IPS DF 6.9 (cell line): ENCODE results near the gene SERINC3.

ENCODE experiments used
- DNase-seq: peaks from one replicate; pipeline ENCODE4 v3.0.0-alpha.2; 2013; ENCODE audit warnings: low read depth, low spot score
- H3K27ac ChIP-seq: one replicate; pipeline ENCODE4 v1.5.1; 2013; ENCODE audit warnings: low read length, control low read depth
- H3K27me3 ChIP-seq: 2 replicates; pipeline ENCODE4 v1.6.1; 2013; ENCODE audit warnings: mild to moderate bottlenecking, low read length; ENCODE audit not compliant: control insufficient read depth, insufficient read depth
- H3K36me3 ChIP-seq: 2 replicates; pipeline ENCODE4 v1.6.1; 2013; ENCODE audit warnings: low read length; ENCODE audit not compliant: control insufficient read depth, insufficient read depth
- H3K4me1 ChIP-seq: 2 replicates; pipeline ENCODE4 v1.6.1; 2013; ENCODE audit warnings: low read length; ENCODE audit not compliant: control insufficient read depth, insufficient read depth
- H3K4me3 ChIP-seq: 2 replicates; pipeline ENCODE4 v1.5.1; 2013; ENCODE audit warnings: mild to moderate bottlenecking, low read length
- H3K9me3 ChIP-seq: 2 replicates; pipeline ENCODE4 v1.6.1; 2013; ENCODE audit warnings: low read length, inconsistent platforms; ENCODE audit not compliant: control insufficient read depth, insufficient read depth
- WGBS: extraction: QIAGEN DNeasy Blood & Tissue Kit; methylation state at CpG from one replicate; pipeline ENCODE4 v1.1.7; 2013; ENCODE audit warnings: mixed read lengths, missing lambda C conversion rate; ENCODE audit not compliant: insufficient read length, insufficient coverage; 5-methylcytosine and 5-hydroxymethylcytosine counted together

SERINC3 gene

DNA sequence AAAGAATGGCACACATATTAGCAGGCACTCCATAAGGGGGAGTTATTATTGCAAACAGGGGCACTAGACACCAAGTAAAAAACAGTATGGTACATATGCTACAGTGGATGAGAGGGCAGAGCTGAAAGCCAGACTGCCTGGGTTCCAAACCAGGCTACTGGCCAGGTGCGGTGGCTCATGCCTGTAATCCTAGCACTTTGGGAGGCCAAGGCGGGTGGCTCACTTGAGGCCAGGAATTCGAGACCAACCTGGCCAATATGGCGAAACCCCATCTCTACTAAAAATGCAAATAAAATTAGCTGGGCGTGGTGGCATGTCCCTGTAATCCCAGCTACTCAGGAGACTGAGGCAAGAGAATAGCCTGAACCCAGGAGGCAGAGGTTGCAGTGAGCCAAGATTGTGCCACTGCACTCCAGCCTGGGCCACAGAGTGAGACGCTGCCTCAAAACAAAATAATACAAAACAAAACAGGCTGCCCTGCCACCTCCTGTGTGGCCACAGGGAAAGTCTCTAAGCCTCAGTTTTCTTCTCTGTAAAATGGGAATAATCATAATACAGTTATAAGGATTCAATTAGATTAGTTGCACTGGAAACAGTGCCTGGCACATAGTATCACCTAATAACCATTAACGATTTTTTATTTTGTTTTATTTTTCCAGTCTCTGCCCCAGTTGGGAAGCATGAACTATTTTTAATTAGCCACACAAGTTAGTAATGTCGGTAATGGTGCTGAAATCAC lies 53.7 kb downstream of the SERINC3 start:
- peaks cover 2% of the 10 kb centered on the region; the same call in 1 of the 2 replicates for H3K4me1 ChIP-seq
- no peak for DNase-seq
- H3K27me3 ChIP-seq: no peaks in the 10 kb centered on the region
- H3K27ac ChIP-seq: no peak overlapping the region
- no peak overlapping the region for H3K4me3 ChIP-seq
- no peaks in the 10 kb centered on the region for H3K9me3 ChIP-seq
- no peaks in the 10 kb centered on the region for H3K36me3 ChIP-seq
- no CpG with 5 or more reads among the region's 8 CpGs for WGBS

DNA sequence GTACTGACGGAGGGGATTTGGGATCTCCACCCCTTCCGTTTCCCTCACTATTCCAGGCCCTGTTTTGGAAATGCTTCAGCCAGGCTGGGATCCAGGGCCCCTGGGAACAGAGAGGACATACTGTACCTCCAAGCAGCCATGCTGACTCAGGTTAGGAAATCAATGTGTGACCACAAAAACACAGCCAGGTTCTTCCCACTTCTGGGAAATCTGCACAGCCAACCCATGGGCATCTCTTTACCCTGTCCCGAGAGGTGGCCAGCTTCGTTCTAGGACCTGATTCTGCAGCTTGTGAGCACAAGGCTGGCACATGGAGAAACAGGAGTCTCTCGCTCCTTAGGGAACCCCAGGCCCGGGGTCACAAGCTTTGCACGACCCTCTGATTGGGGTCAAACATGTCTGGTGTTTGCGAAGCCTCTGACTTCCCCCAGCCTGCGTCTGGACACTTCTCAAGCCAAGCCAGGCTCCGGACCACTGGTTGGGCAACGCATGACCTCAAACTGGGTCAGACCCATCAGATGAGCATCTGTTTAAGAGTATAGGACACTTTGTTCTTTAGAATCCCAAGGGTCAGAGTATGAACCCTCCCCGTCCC lies 54.5 kb downstream of the SERINC3 start:
- no peak overlapping the region for H3K4me3 ChIP-seq
- peaks cover 2% of the 10 kb centered on the region; the same call in 1 of the 2 replicates for H3K4me1 ChIP-seq
- no CpG with 5 or more reads among the region's 12 CpGs for WGBS
- no peaks in the 10 kb centered on the region for H3K36me3 ChIP-seq
- DNase-seq: no peak
- no peaks in the 10 kb centered on the region for H3K9me3 ChIP-seq
- H3K27ac ChIP-seq: no peak overlapping the region
- no peaks in the 10 kb centered on the region for H3K27me3 ChIP-seq

DNA sequence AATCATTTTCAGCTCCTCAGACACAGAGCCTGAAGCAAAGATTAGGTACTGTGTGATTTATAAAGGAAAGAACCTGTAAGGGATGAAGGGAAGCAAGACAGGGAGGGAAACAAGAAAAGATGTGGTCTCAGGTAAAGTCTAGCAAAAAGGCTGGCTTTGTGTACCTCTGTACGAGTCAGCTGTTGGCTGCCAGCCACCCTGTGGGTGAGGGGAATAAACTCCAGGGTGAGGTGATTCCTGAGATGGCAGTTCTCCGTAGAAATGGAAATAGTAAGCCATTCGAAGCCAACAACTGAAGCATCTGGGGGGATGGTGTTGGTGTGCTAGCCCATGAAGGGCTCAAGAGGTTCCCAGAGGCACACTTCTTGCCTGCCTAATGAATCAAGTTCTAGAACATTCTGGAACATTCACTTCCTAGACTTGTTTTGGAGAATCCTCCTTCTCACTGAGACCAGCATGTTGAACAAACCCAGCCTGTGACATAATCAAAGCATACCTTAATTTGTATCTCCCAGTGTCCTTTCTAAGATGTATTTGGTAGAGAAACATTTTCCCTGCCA lies 56.8 kb downstream of the SERINC3 start:
- no peak overlapping the region for H3K4me3 ChIP-seq
- no CpG with 5 or more reads among the region's 3 CpGs for WGBS
- peaks cover 2% of the 10 kb centered on the region; the same call in 1 of the 2 replicates for H3K4me1 ChIP-seq
- no peaks in the 10 kb centered on the region for H3K36me3 ChIP-seq
- no peak for DNase-seq
- no peaks in the 10 kb centered on the region for H3K27me3 ChIP-seq
- H3K9me3 ChIP-seq: no peaks in the 10 kb centered on the region
- H3K27ac ChIP-seq: no peak overlapping the region

DNA sequence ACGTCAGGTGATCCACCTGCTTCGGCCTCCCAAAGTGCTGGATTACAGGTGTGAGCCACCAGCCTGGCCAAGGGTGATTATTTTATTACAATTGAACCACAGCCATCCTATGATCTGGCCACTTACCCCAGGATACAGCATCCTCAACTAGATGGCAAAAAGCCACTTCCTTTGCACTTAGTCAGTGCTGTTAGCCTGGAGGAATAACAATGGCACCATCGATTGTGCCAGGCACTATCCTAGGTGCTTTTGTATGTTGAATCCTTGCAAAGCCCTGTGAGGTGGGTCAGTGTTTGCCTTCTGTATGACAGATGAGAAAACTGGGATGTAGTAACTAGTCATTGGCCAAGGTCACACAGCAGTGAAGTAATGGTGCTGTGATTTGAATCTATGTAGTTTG lies 57.4 kb downstream of the SERINC3 start:
- no peak for DNase-seq
- H3K9me3 ChIP-seq: no peaks in the 10 kb centered on the region
- H3K4me3 ChIP-seq: no peak overlapping the region
- WGBS: no CpG with 5 or more reads among the region's 3 CpGs
- no peaks in the 10 kb centered on the region for H3K36me3 ChIP-seq
- H3K27ac ChIP-seq: no peak overlapping the region
- H3K4me1 ChIP-seq: peaks cover 2% of the 10 kb centered on the region; the same call in 1 of the 2 replicates
- no peaks in the 10 kb centered on the region for H3K27me3 ChIP-seq

DNA sequence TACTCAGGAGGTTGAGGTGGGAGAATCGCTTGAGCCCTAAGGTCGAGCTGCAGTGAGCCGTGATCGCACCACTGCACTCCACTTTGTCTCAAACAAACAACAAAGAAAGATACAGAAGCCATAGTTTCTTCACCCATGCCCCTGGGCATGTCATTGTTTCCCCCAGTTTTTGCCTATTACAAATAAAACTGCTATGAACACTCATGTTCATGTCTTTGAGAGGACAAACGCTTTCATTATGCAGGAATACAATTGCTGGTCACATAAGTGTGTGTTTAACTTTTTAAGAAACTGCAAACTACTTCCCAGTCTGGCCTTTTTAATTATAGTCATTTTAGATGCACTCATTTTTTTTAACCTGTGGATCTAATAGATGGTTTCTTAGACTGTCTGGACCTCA lies 58.4 kb downstream of the SERINC3 start:
- Histone ChIP-seq H3K27me3 (no peaks in the 10 kb centered on the region), H3K27ac (no peak overlapping the region), H3K4me3 (no peak overlapping the region), H3K4me1 (peaks cover 2% of the 10 kb centered on the region; the same call in 1 of the 2 replicates), H3K36me3 (no peaks in the 10 kb centered on the region), H3K9me3 (no peaks in the 10 kb centered on the region)
- no peak for DNase-seq
- WGBS: no CpG with 5 or more reads among the region's 5 CpGs

DNA sequence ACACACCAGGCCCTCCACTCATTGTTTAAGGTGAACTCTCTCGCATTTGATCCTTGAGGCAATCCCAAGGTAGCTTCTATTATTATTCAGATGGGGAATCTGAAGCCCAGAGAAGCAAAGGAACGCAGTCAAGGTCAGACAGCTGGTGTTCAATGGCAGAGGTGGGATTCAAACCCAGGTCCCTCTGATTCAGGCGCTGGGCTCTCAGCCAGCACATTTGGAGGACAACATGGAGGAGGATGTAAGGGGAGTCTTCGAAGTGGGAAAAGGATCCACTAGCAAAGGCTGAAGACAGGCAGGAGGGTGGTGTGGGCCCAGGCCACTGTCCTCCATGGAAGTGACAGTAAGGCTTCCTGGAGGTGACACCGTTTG lies 60.1 kb downstream of the SERINC3 start:
- DNase-seq: no peak
- no peaks in the 10 kb centered on the region for H3K4me1 ChIP-seq
- WGBS: no CpG with 5 or more reads among the region's 5 CpGs
- H3K36me3 ChIP-seq: no peaks in the 10 kb centered on the region
- no peaks in the 10 kb centered on the region for H3K27me3 ChIP-seq
- no peak overlapping the region for H3K4me3 ChIP-seq
- H3K27ac ChIP-seq: no peak overlapping the region
- no peaks in the 10 kb centered on the region for H3K9me3 ChIP-seq

DNA sequence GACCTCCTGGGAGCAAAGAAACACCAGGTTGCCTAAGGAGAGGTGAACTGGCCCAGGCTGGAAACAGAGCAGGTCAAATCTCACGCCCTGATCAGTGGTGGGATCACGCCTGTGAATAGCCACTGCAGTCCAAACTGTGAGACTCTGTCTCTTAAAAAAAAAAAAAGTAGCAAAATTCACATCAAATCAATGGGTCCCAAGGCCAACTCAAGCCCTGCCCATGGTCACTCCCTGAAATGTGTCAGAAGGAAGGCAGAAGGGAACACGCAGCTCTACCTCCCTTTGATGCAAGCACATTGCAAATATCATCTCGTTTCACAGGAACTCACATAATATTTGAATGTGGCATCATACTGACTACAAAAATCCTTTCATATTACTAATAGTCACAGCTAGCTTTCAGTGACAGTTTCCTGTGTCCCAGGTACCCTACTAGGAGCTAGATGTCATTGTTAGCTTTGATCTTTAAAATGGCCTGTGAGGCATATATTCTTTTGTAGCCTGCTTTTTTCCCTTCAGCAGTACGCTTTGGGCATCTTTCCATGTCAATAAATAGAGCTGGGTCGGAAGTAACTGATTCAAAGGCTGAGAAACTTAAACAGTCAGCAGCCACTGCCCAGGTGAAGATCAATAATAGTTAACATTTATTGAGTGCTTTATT lies 60.6 kb downstream of the SERINC3 start:
- no peak overlapping the region for H3K27ac ChIP-seq
- H3K4me3 ChIP-seq: no peak overlapping the region
- no peaks in the 10 kb centered on the region for H3K9me3 ChIP-seq
- H3K27me3 ChIP-seq: no peaks in the 10 kb centered on the region
- no CpG with 5 or more reads among the region's 6 CpGs for WGBS
- H3K36me3 ChIP-seq: no peaks in the 10 kb centered on the region
- no peak for DNase-seq
- no peaks in the 10 kb centered on the region for H3K4me1 ChIP-seq

DNA sequence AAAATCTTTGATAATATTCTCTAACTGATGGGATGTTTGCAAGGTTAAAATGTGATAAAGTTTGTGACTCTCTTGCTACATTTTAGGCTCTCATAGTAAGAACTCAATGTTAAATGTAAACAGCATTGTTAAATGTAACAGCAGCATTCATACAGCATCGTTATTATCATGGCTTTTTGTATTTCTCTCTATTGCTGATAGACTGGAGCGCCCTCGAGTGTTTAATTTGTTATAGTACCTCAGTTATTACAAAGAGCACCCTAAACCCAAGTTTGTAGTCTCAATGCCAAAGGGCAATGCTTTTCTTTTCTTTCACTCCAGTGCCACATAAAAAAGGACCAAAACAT lies 61.1 kb downstream of the SERINC3 start:
- DNase-seq: no peak
- no peaks in the 10 kb centered on the region for H3K36me3 ChIP-seq
- H3K27me3 ChIP-seq: no peaks in the 10 kb centered on the region
- H3K4me3 ChIP-seq: no peak overlapping the region
- no peak overlapping the region for H3K27ac ChIP-seq
- no CpG with 5 or more reads among the region's 3 CpGs for WGBS
- H3K4me1 ChIP-seq: no peaks in the 10 kb centered on the region
- no peaks in the 10 kb centered on the region for H3K9me3 ChIP-seq

DNA sequence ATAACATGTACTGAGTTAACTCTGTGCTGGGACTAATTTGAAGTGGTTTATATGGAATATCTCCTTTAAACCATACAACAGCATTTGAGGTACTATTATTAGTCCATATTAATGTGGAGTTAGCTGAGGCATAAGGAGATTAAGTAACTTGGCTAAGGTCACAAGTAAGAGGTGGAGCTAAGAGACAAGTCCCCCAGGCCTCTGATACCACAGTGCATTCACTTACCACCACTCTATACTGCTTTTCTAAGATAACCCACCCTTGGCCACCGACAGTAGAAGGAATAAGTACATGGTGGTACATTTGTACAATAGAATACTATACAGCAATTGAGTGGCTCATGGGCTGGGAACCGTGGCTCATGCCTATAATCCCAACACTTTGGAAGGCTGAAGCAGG lies 62.6 kb downstream of the SERINC3 start:
- H3K9me3 ChIP-seq: no peaks in the 10 kb centered on the region
- H3K27ac ChIP-seq: no peak overlapping the region
- DNase-seq: no peak
- H3K27me3 ChIP-seq: no peaks in the 10 kb centered on the region
- WGBS: no CpG with 5 or more reads among the region's 2 CpGs
- H3K4me1 ChIP-seq: no peaks in the 10 kb centered on the region
- H3K36me3 ChIP-seq: no peaks in the 10 kb centered on the region
- H3K4me3 ChIP-seq: no peak overlapping the region

DNA sequence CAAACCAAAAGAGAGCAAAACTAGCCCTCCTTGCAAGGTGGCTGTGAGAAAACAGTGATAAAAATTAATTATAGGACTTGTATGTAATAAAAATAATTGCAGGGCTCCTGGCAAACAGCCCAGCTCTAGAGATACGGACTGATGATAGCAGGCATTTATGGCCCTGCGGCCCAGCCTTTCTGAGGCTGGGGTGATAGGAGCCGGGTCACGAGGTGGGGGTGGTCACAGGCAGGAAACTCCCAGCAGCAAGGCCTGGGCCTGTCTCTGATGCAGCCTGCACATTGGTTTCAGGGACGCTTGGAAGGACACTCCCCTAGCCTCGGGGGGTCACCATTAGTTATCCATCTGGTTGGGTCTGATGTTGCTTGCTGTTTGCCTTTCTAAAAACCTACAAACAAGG lies 64.9 kb downstream of the SERINC3 start:
- no peak overlapping the region for H3K27ac ChIP-seq
- H3K4me1 ChIP-seq: no peaks in the 10 kb centered on the region
- no peaks in the 10 kb centered on the region for H3K27me3 ChIP-seq
- no CpG with 5 or more reads among the region's 6 CpGs for WGBS
- DNase-seq: no peak
- no peaks in the 10 kb centered on the region for H3K36me3 ChIP-seq
- H3K9me3 ChIP-seq: no peaks in the 10 kb centered on the region
- no peak overlapping the region for H3K4me3 ChIP-seq
